Activated T-helper 17 cell treated with anti-CD3 and anti-CD28 coated beads, Interleukin-2, amount 50 U/mL, for 72 hours (primary cell): ENCODE data around the gene NKX2-1. TPM values are rescaled to one million over a fixed set of nuclear protein-coding genes. Genes with fewer than 3 reads are reported as not detected.
"Not testable (repeated sequence)": the region's sequence is repeated elsewhere in the genome, so short reads cannot be mapped to it uniquely, and the experiment has no call there.

ENCODE experiments used
- ATAC-seq: fragments of 150-1000 bp; cut with Tn5 transposase; replicated peaks from 2 replicates; pipeline ENCODE4 v1.10.0; 2021; ENCODE audit warnings: mild to moderate bottlenecking, moderate library complexity
- H3K27ac Mint-ChIP-seq: one replicate; pipeline ENCODE4 v1.8.0; 2022; ENCODE audit warnings: mixed read lengths
- H3K27me3 Mint-ChIP-seq: one replicate; pipeline ENCODE4 v1.8.0; 2022; ENCODE audit warnings: mixed read lengths
- H3K36me3 Mint-ChIP-seq: one replicate; pipeline ENCODE4 v1.8.0; 2022; ENCODE audit warnings: low read depth, mild to moderate bottlenecking, mixed read lengths
- H3K4me1 Mint-ChIP-seq: one replicate; pipeline ENCODE4 v1.8.0; 2022; ENCODE audit warnings: mixed read lengths
- H3K4me3 Mint-ChIP-seq: one replicate; pipeline ENCODE4 v1.8.0; 2022; ENCODE audit warnings: mild to moderate bottlenecking, mixed read lengths
- H3K9me3 Mint-ChIP-seq: one replicate; pipeline ENCODE4 v1.8.0; 2022; ENCODE audit warnings: mixed read lengths
- total RNA-seq, 2 donors: library from RNA; stranded (reverse); gene quantifications; one replicate each; pipeline ENCODE4 v1.2.3, GENCODE V29; 2022

NKX2-1 gene
- total RNA-seq, 2 donors from 2014 or later: not detected

DNA sequence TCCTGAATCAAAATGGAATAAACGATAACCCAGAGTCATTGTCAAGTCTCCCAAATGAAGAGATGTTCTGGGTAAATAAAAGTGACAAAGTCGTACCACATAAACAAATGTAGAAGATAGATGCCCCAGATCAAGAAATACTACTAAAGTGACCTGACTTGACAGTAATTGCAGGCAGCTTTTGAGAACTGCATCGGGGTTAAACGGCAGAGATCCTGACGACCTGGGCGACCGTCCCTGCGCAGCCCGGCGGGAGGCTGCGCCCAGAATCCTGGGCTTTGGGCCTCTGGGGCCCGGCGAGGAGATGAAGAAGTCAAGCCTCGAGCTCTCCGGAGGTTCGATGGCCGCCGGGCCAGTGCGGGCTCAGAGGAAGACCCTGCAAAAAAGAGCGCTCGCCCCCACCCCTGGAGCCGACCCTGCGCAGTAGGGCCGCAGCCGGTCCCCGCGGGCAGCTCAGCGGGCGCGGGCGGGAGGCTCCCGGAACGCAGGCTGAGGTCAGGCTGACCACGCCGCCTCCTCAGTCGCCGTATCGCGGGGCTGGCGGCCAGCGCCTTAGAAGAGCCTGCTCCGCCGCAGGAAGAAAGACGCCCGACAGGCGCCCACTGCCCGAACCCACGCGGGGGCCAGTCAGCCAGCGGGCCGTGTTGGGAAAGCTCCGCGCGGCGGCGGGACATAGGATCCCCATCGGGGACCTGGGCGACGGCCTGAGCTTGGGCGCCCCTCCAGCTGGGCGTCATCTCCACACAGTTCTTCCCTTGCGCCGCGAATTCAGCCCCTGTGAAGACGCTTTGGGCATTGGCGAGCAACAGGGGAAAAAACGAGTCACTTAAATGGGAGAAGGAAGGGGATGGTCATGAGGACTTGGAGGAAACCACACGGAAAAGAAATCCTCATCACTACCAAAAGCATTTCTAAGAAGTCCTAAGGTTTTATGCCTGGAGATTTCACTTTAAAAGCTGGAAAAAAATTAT, 16.0 kb downstream of the NKX2-1 start:
- Mint-ChIP-seq H3K27ac (no peak overlapping the region), H3K9me3 (peaks cover 4% of the 10 kb centered on the region), H3K4me1 (peaks cover 4% of the 10 kb centered on the region), H3K27me3 (peaks cover 65% of the 10 kb centered on the region), H3K4me3 (no peak overlapping the region), H3K36me3 (peaks cover 6% of the 10 kb centered on the region)
- ATAC-seq: no peak

DNA sequence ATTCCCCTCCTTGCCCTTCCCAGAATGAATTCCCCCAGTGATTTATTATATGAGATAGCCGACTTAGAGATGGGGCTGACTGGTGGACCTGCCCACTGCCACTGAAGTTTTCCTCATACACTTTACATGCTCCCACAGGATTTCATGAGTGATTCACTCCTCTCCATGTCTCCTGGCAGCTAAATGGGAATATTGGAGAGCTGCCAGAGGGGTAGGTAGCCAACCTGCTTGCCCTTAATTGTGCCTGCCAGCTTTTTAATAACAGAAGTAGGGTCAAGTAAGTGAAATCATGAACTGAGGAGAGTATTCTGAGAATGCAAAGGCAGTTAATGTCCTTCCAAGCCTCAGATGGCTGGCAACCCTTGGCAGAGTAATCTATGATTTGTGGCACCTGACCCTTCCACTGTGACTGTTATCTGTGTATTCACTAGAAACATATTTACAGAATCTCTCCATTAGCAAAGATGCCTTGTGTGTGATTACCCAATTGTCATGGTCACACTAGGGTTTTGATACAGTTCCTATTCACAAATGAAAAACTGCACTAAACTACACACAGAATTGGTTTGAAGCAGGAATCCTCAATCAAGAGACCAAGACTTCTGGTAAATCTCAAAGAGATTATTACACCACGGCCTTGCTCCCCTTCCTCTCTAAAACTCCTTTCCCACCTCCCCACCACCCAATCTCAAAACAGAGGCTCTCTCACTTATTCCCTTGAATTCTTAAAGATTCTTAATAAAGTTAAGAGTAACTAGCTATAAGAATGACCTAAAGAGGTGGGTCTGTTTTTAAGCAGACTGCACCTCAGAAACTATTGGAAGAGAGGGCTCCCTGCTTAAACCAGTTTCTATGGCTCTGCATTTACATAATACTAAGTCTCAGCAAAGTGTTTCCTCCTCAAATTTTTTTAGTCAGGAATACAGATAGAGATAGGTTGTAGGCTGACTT, 17.2 kb downstream of the NKX2-1 start:
- peaks cover 3% of the 10 kb centered on the region for H3K4me1 Mint-ChIP-seq
- no peak overlapping the region for H3K4me3 Mint-ChIP-seq
- peaks cover 66% of the 10 kb centered on the region for H3K27me3 Mint-ChIP-seq
- no peak for ATAC-seq
- peaks cover 3% of the 10 kb centered on the region for H3K36me3 Mint-ChIP-seq
- no peak overlapping the region for H3K27ac Mint-ChIP-seq
- peaks cover 3% of the 10 kb centered on the region for H3K9me3 Mint-ChIP-seq

DNA sequence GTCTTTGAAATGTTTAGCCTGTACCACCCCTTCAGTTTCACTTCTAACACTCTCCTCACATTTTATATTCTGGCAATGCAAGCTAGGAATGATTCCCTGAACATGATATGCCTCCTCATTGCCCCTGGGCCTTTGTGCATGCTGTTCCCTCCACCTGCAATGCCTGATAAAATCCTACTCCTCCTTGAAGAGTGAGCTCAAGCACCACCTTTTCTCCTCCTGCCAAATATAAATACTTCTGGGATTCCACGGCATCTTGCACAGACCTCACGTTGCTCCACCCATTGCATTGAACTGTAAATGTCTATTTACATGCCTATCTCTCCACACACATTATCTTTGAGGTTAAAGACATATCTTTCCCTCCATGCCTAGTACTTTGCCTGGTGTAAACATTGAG, 21.1 kb downstream of the NKX2-1 start:
- no peaks in the 10 kb centered on the region for H3K36me3 Mint-ChIP-seq
- no peak overlapping the region for H3K27ac Mint-ChIP-seq
- H3K27me3 Mint-ChIP-seq: peaks cover 48% of the 10 kb centered on the region
- no peak for ATAC-seq
- no peaks in the 10 kb centered on the region for H3K4me1 Mint-ChIP-seq
- H3K4me3 Mint-ChIP-seq: no peak overlapping the region
- H3K9me3 Mint-ChIP-seq: no peaks in the 10 kb centered on the region

DNA sequence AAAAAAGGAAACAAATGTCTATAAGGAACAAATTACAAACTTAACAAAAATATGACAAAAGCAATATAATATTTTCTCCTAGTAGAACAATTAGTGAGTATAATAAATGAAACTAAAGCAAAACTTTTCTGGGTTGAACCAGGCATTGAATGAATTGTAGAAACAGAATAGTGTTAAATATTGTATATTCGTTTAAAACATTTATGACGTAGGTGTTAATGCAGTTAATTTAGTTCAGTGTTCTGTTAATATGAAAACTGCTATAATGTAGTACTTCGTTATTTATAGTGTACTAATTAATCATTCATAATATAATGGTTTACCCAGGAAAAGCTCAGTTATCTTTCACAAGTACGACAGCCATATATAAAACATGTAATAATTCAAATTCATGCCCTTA, 23.7 kb downstream of the NKX2-1 start:
- peaks cover 41% of the 10 kb centered on the region for H3K27me3 Mint-ChIP-seq
- H3K4me3 Mint-ChIP-seq: no peak overlapping the region

DNA sequence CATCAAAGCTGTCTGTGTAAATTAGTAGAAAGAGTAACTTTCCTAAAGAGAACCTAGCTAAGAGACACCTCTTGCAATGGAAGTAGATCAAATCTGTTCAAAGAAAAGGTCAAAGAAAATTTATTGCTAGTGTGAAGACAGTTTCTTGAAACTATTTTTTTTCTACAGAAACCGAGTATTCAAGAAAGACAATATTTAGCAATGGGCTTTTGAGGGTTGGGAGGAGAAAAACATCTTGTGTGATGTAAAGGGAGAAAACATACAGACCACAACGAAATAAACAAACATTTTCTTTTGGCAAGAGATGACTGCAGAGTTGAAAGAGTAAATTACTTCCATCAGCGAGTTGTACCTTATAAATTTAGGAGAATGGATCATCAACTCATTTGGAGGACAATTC, 24.4 kb downstream of the NKX2-1 start:
- no peaks in the 10 kb centered on the region for H3K4me1 Mint-ChIP-seq
- no peaks in the 10 kb centered on the region for H3K36me3 Mint-ChIP-seq
- no peak overlapping the region for H3K4me3 Mint-ChIP-seq
- no peak for ATAC-seq
- no peaks in the 10 kb centered on the region for H3K9me3 Mint-ChIP-seq
- H3K27ac Mint-ChIP-seq: no peak overlapping the region
- peaks cover 43% of the 10 kb centered on the region for H3K27me3 Mint-ChIP-seq

More for the DNA sequence above, 23.7 kb downstream of the NKX2-1 start:
- Mint-ChIP-seq H3K27ac (no peak overlapping the region), H3K36me3 (no peaks in the 10 kb centered on the region), H3K4me1 (no peaks in the 10 kb centered on the region), H3K9me3 (no peaks in the 10 kb centered on the region)
- no peak for ATAC-seq

DNA sequence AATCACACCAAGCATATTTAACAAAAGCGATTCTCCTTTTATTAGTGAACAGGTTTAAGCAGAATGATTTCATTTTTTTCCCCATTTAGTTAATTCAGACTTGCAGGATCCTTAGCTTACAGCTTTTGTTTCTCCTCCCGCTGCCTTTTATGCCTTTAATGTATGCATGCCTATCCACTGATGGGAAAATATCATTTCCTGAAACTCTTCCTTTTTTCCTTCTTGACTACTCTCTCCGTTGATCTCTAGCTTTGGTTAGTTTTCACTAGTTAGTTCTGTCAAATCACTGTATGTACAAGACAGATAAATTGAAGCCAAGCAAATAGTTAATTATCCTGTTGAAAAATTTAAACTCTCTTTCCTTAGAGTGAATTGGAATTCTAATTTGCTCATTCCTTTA, 26.3 kb downstream of the NKX2-1 start:
- no peak overlapping the region for H3K27ac Mint-ChIP-seq
- H3K36me3 Mint-ChIP-seq: no peaks in the 10 kb centered on the region
- no peaks in the 10 kb centered on the region for H3K9me3 Mint-ChIP-seq
- H3K4me1 Mint-ChIP-seq: no peaks in the 10 kb centered on the region
- ATAC-seq: no peak
- H3K4me3 Mint-ChIP-seq: no peak overlapping the region
- H3K27me3 Mint-ChIP-seq: peaks cover 37% of the 10 kb centered on the region

DNA sequence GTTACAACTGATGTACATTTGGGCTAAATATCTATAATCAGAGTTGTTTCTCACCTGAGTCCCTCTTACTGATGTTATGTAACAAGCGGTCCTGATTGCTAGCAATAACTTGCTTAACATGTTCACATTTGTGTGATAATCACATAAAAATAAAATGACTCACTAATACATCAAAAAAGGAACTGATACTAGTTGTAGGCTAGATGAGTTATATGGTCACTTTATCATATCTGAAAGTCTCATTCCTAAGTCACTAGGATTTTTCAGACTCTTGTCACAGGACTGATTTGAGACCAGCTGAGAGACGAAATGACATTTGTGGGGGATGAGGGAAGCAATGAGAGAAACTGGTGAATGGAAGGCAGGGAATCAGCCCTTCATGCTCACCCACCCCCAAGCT, 34.3 kb downstream of the NKX2-1 start:
- Mint-ChIP-seq H3K4me3 (no peak overlapping the region), H3K9me3 (no peaks in the 10 kb centered on the region), H3K36me3 (no peaks in the 10 kb centered on the region), H3K4me1 (no peaks in the 10 kb centered on the region), H3K27ac (no peak overlapping the region), H3K27me3 (peaks cover 41% of the 10 kb centered on the region)
- ATAC-seq: no peak

DNA sequence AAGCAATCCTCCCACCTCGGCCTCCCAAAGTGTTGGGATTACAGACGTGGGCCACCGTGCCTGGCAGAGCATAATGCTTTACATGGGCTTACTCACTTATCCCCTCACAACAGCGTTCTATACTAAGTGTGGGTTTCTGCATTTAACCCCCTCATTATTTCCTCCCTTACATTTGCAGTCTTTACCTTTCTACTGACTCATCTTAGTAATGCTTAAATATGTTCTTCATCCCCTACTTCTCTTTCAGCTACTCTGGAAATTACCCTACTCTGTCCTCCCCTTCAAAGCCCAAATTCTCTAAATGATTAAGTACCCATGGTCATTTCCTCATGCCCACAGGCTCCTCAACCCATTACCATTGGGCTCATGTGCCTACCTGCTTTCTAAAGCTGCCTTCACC, 40.7 kb downstream of the NKX2-1 start:
- H3K4me1 Mint-ChIP-seq: no peaks in the 10 kb centered on the region
- H3K9me3 Mint-ChIP-seq: no peaks in the 10 kb centered on the region
- H3K36me3 Mint-ChIP-seq: no peaks in the 10 kb centered on the region
- no peak overlapping the region for H3K4me3 Mint-ChIP-seq
- ATAC-seq: peak; percentile 65
- no peak overlapping the region for H3K27ac Mint-ChIP-seq
- peaks cover 34% of the 10 kb centered on the region for H3K27me3 Mint-ChIP-seq

DNA sequence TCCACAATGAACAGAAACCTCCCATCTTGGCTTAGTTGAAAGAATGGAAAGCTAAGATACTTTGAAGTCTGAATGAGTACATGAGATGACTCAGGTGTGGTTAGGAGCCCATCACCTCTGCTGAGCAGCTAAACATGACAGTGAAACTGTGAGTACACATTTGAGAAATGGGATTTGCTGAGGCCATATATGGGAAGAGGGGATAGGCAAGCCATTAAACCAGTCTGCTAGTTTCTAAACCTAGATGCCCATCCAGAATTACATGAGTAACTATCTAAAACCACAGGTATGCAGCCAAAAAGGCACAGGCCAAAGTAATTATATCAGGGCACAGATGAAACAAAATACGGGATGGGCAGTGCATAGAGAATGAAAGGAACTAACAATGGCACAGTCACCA, 41.2 kb downstream of the NKX2-1 start:
- Mint-ChIP-seq H3K27ac (no peak overlapping the region), H3K4me1 (no peaks in the 10 kb centered on the region), H3K36me3 (no peaks in the 10 kb centered on the region), H3K4me3 (no peak overlapping the region), H3K9me3 (no peaks in the 10 kb centered on the region), H3K27me3 (peaks cover 34% of the 10 kb centered on the region)
- peak; percentile 87 for ATAC-seq

DNA sequence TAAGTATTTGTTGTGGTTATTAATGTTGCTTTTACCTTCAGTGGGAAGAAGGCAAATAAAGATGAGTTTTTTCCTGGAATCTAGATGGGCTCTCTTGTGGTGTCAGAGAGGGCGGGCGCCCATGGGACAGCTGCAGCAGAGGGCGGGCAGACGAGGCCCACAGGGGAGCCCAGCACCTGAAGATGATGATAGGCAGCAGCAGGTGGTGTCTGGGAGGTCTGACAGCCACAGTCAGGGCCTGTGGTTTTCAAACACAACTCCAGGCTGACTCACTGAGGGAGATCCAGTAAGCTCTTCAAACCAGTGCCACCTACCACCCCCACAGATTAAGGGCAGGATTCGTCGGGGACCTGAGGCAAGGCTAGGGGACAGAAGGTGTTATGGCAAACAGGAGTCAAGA, 42.8 kb downstream of the NKX2-1 start:
- Mint-ChIP-seq H3K27ac (no peak overlapping the region), H3K27me3 (peaks cover 26% of the 10 kb centered on the region), H3K4me3 (no peak overlapping the region), H3K4me1 (no peaks in the 10 kb centered on the region), H3K9me3 (no peaks in the 10 kb centered on the region), H3K36me3 (no peaks in the 10 kb centered on the region)
- peak; percentile 36 for ATAC-seq

DNA sequence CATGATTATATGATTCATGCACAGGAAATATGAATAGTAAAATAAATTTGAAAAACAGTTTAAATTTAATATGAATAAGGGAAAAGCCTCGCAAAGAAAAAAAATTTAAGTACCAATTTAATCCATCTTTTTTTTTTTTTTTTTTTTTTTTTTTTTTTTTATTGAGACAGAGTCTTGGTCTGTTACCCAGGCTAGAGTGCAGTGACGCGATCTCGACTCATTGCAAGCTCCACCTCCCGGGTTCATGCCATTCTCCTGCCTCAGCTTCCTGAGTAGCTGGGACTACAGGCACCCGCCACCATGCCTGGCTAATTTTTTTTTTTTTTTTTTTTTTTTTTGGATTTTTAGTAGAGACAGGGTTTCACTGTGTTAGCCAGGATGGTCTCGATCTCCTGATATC, 44.0 kb downstream of the NKX2-1 start:
- not testable (repeated sequence) for H3K9me3 Mint-ChIP-seq, H3K27ac Mint-ChIP-seq, ATAC-seq, H3K36me3 Mint-ChIP-seq, H3K4me1 Mint-ChIP-seq, H3K4me3 Mint-ChIP-seq
- H3K27me3 Mint-ChIP-seq: peaks cover 18% of the 10 kb centered on the region

DNA sequence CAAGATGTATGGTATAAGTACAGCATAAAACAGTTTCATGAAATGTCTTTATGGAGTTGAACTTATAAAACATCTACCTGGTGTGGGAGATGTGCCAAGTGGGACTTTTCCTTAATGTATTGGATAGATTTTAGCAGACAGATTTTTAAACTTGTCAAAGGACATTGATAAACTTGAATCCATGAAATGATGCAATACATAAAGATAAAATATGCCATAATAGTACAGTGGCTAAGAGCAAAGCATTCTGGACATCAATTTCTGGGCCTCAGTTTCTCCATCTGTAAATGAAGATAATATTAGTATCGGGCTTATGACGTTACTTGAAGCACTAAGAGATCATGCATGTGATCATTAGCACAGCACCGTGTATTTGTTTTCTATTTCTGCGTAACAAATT, 45.4 kb downstream of the NKX2-1 start:
- no peaks in the 10 kb centered on the region for H3K4me1 Mint-ChIP-seq
- peaks cover 10% of the 10 kb centered on the region for H3K27me3 Mint-ChIP-seq
- no peaks in the 10 kb centered on the region for H3K9me3 Mint-ChIP-seq
- no peak overlapping the region for H3K4me3 Mint-ChIP-seq
- H3K27ac Mint-ChIP-seq: no peak overlapping the region
- H3K36me3 Mint-ChIP-seq: no peaks in the 10 kb centered on the region
- ATAC-seq: no peak

DNA sequence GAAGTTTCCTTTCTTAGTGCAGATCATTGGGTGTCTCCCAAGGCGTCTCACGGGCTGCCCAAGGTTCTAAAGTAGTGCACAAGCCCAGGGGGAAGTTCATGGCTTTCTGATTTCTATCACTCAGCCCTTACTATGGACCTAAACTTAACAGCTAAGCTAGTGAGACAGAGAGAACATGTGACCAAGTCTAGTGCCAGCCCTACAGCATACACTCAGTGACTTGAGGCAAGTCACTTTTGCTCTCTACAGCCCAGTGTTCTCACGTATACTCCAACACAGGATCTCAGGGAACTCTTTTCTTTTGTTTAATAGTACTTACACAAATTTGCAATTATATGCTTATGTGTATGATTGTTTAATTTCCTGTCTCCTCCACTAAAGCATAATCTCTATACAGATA, 48.6 kb downstream of the NKX2-1 start:
- Mint-ChIP-seq H3K9me3 (no peaks in the 10 kb centered on the region), H3K36me3 (no peaks in the 10 kb centered on the region), H3K27ac (no peak overlapping the region), H3K4me1 (no peaks in the 10 kb centered on the region), H3K4me3 (no peak overlapping the region), H3K27me3 (peaks cover 12% of the 10 kb centered on the region)
- no peak for ATAC-seq

DNA sequence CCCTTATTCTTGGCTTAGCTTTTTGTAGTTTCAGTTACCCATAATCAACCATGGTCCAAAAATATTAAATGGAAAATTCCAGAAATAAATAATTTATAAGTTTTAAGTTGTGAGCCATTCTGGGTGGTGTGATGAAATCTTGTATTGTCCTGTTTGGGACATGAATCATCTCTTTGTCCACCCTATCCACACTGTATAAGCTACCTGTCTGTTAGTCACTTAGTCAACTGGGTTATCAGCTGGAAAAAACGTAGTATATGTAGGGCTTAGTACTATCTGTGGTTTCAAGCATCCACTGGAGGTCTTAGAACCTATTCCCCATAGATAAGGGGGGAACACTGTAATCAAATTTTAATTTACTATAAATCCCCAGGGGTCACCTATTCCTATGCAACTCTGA, 52.7 kb downstream of the NKX2-1 start:
- Mint-ChIP-seq H3K4me1 (no peaks in the 10 kb centered on the region), H3K9me3 (no peaks in the 10 kb centered on the region), H3K36me3 (no peaks in the 10 kb centered on the region), H3K27ac (no peak overlapping the region), H3K27me3 (peaks cover 21% of the 10 kb centered on the region), H3K4me3 (no peak overlapping the region)
- no peak for ATAC-seq
